Measurements from ENCODE around the gene WWC2.

The WWC2 gene

DNA sequence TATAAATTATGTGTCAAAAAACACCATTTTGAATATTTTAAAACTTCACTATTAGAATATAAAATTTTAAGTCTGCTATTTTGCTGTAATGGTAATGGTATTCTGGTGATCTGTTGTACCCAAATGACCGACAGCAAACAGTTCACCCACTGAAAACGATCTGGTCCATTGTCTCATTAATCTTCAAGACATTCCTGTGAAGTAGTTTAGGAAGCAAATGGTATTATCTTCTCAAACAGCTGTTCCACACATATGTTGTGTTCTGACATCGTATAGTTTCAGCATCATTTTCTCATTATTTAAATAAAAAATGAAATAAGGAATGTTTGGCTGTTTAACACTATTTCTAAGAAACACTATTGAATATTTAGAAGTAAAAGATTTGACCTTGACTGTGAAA lies 98.1 kb downstream of the WWC2 start:
- no peak for DNase-seq (ENCODE audit: low read depth in 1 of 2, low spot score in 1 of 2)
- Histone ChIP-seq H3K27me3 (ENCODE audit: insufficient read depth, poor library complexity, severe bottlenecking) (no peaks in the 10 kb centered on the region), H3K4me3 (replicated peaks; ENCODE audit: insufficient read depth, low read length) (no peak overlapping the region), H3K27ac (replicated peaks) (no peak overlapping the region)
- no peak for TF ChIP-seq POLR2AphosphoS5 (IDR thresholded peaks at IDR 0.05; ENCODE audit: low read depth)
- no peak for TF ChIP-seq GABPA (IDR thresholded peaks at IDR 0.05; ENCODE audit: low read depth)
- no peak for TF ChIP-seq SPI1 (IDR thresholded peaks at IDR 0.05; ENCODE audit: borderline replicate concordance, low read depth)
- TF ChIP-seq, protein P1, sequence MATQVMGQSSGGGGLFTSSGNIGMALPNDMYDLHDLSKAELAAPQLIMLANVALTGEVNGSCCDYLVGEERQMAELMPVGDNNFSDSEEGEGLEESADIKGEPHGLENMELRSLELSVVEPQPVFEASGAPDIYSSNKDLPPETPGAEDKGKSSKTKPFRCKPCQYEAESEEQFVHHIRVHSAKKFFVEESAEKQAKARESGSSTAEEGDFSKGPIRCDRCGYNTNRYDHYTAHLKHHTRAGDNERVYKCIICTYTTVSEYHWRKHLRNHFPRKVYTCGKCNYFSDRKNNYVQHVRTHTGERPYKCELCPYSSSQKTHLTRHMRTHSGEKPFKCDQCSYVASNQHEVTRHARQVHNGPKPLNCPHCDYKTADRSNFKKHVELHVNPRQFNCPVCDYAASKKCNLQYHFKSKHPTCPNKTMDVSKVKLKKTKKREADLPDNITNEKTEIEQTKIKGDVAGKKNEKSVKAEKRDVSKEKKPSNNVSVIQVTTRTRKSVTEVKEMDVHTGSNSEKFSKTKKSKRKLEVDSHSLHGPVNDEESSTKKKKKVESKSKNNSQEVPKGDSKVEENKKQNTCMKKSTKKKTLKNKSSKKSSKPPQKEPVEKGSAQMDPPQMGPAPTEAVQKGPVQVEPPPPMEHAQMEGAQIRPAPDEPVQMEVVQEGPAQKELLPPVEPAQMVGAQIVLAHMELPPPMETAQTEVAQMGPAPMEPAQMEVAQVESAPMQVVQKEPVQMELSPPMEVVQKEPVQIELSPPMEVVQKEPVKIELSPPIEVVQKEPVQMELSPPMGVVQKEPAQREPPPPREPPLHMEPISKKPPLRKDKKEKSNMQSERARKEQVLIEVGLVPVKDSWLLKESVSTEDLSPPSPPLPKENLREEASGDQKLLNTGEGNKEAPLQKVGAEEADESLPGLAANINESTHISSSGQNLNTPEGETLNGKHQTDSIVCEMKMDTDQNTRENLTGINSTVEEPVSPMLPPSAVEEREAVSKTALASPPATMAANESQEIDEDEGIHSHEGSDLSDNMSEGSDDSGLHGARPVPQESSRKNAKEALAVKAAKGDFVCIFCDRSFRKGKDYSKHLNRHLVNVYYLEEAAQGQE (IDR thresholded peaks at IDR 0.05; ENCODE audit: insufficient replicate concordance, low read depth) = no peak

DNA sequence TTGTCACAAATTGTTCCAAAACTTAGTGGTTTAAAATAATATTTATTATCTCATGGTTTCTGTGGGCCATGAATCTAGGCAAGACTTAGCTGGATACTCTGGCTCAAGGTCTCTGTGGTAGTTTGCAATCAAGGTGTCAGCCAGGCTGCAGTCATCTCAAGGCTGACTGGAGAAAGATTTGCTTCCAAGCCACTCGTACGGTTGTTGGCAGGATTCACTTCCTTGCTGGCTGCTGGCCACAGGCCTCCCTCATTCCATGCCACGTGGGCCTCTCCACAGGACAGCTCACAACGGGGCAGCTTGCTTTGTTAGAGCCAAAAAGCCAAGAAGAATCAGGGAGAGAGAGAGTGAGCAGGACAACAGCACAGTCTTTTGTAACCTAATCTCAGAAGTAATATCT lies 101.4 kb downstream of the WWC2 start:
- Histone ChIP-seq H3K4me3 (replicated peaks; ENCODE audit: insufficient read depth, low read length) (no peak overlapping the region), H3K27me3 (ENCODE audit: insufficient read depth, poor library complexity, severe bottlenecking) (peaks cover 4% of the 10 kb centered on the region), H3K27ac (replicated peaks) (no peak overlapping the region)
- no peak for DNase-seq (ENCODE audit: low read depth in 1 of 2, low spot score in 1 of 2)
- TF ChIP-seq GABPA (IDR thresholded peaks at IDR 0.05; ENCODE audit: low read depth) (no peak), POLR2AphosphoS5 (IDR thresholded peaks at IDR 0.05; ENCODE audit: low read depth) (no peak), SPI1 (IDR thresholded peaks at IDR 0.05; ENCODE audit: borderline replicate concordance, low read depth) (no peak)
- TF ChIP-seq, protein P2, sequence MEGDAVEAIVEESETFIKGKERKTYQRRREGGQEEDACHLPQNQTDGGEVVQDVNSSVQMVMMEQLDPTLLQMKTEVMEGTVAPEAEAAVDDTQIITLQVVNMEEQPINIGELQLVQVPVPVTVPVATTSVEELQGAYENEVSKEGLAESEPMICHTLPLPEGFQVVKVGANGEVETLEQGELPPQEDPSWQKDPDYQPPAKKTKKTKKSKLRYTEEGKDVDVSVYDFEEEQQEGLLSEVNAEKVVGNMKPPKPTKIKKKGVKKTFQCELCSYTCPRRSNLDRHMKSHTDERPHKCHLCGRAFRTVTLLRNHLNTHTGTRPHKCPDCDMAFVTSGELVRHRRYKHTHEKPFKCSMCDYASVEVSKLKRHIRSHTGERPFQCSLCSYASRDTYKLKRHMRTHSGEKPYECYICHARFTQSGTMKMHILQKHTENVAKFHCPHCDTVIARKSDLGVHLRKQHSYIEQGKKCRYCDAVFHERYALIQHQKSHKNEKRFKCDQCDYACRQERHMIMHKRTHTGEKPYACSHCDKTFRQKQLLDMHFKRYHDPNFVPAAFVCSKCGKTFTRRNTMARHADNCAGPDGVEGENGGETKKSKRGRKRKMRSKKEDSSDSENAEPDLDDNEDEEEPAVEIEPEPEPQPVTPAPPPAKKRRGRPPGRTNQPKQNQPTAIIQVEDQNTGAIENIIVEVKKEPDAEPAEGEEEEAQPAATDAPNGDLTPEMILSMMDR (IDR thresholded peaks at IDR 0.05; ENCODE audit: insufficient read depth, low read length) = no peak
- TF ChIP-seq, protein P1 (IDR thresholded peaks at IDR 0.05; ENCODE audit: insufficient replicate concordance, low read depth) = no peak

DNA sequence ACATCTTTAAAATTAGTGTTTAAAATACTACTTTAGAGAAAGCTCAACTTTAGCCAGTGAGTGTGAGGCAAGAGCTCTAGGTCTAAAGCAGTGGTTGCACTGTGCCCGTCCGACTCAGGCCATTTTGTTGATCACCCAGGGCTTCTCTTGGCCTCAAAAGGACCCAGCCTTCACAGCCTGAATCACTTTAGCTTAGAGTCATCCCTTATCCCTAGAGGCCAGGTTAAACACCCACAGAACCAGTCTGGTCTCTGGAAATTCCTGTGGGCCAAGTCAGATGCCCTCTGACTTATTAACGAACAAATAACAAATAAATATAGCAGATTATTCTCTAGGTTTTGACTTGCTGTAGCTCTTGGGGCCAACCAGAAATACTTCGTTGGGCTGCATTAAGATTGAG lies 102.3 kb downstream of the WWC2 start:
- H3K27ac ChIP-seq (replicated peaks) = no peak overlapping the region
- DNase-seq (ENCODE audit: low read depth in 1 of 2, low spot score in 1 of 2) = no peak

More for the DNA sequence above, 102.3 kb downstream of the WWC2 start:
- peaks cover 4% of the 10 kb centered on the region for H3K27me3 ChIP-seq (ENCODE audit: insufficient read depth, poor library complexity, severe bottlenecking)
- H3K4me3 ChIP-seq (replicated peaks; ENCODE audit: insufficient read depth, low read length) = no peak overlapping the region
- TF ChIP-seq, protein P1 (IDR thresholded peaks at IDR 0.05; ENCODE audit: insufficient replicate concordance, low read depth) = no peak
- TF ChIP-seq SPI1 (IDR thresholded peaks at IDR 0.05; ENCODE audit: borderline replicate concordance, low read depth) (no peak), POLR2AphosphoS5 (IDR thresholded peaks at IDR 0.05; ENCODE audit: low read depth) (no peak), GABPA (IDR thresholded peaks at IDR 0.05; ENCODE audit: low read depth) (no peak)
- TF ChIP-seq, protein P2 (IDR thresholded peaks at IDR 0.05; ENCODE audit: insufficient read depth, low read length) = no peak

Data from HL-60 (cell line).